ENCODE measurements around the gene AMN1. TPM values are rescaled to one million over a fixed set of nuclear protein-coding genes. Genes with fewer than 3 reads are reported as not detected.
"Not testable (repeated sequence)": the region's sequence is repeated elsewhere in the genome, so short reads cannot be mapped to it uniquely, and the experiment has no call there.

The AMN1 gene
- total RNA-seq, 4 donors from 2014 or later: 6.8 to 27.6 (median 10.0) TPM

- no peak for TF ChIP-seq CTCF (IDR thresholded peaks at IDR 0.05)
- DNase-seq (ENCODE audit: low spot score) (no peak), ATAC-seq (ENCODE audit: low FRiP score) (no peak)
Observed at GRCh38 chr12:31705621-31706020, 23.2 kb downstream of the AMN1 start.

- ATAC-seq (ENCODE audit: low FRiP score) (no peak), DNase-seq (ENCODE audit: low spot score) (no peak)
- TF ChIP-seq CTCF (IDR thresholded peaks at IDR 0.05): no peak
Observed at GRCh38 chr12:31702047-31702446, 26.8 kb downstream of the AMN1 start.

- not testable (repeated sequence) for ATAC-seq (ENCODE audit: low FRiP score); DNase-seq (ENCODE audit: low spot score)
Observed at GRCh38 chr12:31689921-31690320, 38.9 kb downstream of the AMN1 start.

GRCh38 chr12:31687101-31687527, 41.7 kb downstream of the AMN1 start:
- no peak for TF ChIP-seq CTCF (IDR thresholded peaks at IDR 0.05)
- no peak for DNase-seq (ENCODE audit: low spot score)
- no peak for ATAC-seq (ENCODE audit: low FRiP score)

GRCh38 chr12:31685801-31686200, 43.0 kb downstream of the AMN1 start:
- DNase-seq (ENCODE audit: low spot score): no peak
- ATAC-seq (ENCODE audit: low FRiP score): no peak
- no peak for TF ChIP-seq CTCF (IDR thresholded peaks at IDR 0.05)

GRCh38 chr12:31682136-31682962, 46.5 kb downstream of the AMN1 start:
- peak; percentile 41 for ATAC-seq (ENCODE audit: low FRiP score)
- DNase-seq (ENCODE audit: low spot score): no peak
- peak in 1 of 3 donors; percentile 53 for TF ChIP-seq CTCF (IDR thresholded peaks at IDR 0.05)

GRCh38 chr12:31672521-31672920, 56.3 kb downstream of the AMN1 start:
- TF ChIP-seq CTCF (IDR thresholded peaks at IDR 0.05): no peak
- no peak for DNase-seq (ENCODE audit: low spot score)

GRCh38 chr12:31669582-31669981, 59.2 kb downstream of the AMN1 start:
- ATAC-seq (ENCODE audit: low FRiP score); DNase-seq (ENCODE audit: low spot score): not testable (repeated sequence)

More at GRCh38 chr12:31672521-31672920, 56.3 kb downstream of the AMN1 start:
- no peak for ATAC-seq (ENCODE audit: low FRiP score)
